ENCODE results near the gene ZNF335. TPM values are rescaled to one million over a fixed set of nuclear protein-coding genes. Genes with fewer than 3 reads are reported as not detected.

ZNF335 gene
- total and polyA plus RNA-seq, 2 of the 13 experiments (the other 11 are each of a cell fraction or from before 2014, with no cell fraction given) = 9.7 to 13.7 TPM

DNA sequence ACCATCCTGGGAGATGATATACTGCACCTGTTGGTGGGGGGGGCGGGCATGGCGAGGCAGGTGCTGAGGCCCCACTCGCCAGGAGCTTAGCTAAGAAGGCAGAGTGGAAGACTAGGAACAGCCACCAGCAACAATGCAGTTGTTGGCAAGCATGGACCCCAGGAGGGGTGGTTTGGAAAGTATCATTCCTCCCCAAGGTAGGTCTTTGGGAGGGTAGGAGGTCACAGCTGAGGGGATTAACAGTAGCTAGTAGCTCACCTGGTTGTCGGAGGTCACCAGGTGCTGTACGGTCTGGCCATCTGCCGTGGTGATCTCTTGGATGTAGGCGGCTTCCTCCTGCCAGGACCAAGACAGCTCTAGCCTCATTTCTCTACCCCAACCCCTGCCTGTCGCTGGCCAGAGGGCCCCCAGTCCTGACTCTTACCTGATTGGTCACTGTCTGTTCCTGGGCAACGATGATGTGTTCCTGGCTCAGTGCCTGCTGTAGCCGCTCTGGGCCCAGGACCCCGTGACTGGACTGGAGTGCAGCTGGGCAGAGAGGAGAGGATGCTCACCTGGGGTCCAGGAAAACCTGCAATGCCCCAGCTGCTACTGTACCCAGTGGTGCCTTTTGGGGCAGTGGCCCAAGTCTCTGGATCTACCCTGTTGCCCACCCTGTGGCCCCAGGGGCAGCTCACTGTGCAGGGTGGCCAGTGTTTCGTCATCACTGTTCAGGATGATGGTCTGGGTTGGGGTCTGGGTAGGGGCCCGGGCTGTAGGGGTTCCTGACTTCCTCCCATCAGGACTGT lies 22.3 kb downstream of the ZNF335 start (continued):
- TF ChIP-seq, protein P1, sequence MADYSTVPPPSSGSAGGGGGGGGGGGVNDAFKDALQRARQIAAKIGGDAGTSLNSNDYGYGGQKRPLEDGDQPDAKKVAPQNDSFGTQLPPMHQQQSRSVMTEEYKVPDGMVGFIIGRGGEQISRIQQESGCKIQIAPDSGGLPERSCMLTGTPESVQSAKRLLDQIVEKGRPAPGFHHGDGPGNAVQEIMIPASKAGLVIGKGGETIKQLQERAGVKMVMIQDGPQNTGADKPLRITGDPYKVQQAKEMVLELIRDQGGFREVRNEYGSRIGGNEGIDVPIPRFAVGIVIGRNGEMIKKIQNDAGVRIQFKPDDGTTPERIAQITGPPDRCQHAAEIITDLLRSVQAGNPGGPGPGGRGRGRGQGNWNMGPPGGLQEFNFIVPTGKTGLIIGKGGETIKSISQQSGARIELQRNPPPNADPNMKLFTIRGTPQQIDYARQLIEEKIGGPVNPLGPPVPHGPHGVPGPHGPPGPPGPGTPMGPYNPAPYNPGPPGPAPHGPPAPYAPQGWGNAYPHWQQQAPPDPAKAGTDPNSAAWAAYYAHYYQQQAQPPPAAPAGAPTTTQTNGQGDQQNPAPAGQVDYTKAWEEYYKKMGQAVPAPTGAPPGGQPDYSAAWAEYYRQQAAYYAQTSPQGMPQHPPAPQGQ (CRISPR knock-in tag; IDR thresholded peaks at IDR 0.05; ENCODE audit: borderline replicate concordance) = no peak
- no peak for TF ChIP-seq HOXA9 (CRISPR knock-in tag; IDR thresholded peaks at IDR 0.05; ENCODE audit: borderline replicate concordance)
- TF ChIP-seq, protein P2, sequence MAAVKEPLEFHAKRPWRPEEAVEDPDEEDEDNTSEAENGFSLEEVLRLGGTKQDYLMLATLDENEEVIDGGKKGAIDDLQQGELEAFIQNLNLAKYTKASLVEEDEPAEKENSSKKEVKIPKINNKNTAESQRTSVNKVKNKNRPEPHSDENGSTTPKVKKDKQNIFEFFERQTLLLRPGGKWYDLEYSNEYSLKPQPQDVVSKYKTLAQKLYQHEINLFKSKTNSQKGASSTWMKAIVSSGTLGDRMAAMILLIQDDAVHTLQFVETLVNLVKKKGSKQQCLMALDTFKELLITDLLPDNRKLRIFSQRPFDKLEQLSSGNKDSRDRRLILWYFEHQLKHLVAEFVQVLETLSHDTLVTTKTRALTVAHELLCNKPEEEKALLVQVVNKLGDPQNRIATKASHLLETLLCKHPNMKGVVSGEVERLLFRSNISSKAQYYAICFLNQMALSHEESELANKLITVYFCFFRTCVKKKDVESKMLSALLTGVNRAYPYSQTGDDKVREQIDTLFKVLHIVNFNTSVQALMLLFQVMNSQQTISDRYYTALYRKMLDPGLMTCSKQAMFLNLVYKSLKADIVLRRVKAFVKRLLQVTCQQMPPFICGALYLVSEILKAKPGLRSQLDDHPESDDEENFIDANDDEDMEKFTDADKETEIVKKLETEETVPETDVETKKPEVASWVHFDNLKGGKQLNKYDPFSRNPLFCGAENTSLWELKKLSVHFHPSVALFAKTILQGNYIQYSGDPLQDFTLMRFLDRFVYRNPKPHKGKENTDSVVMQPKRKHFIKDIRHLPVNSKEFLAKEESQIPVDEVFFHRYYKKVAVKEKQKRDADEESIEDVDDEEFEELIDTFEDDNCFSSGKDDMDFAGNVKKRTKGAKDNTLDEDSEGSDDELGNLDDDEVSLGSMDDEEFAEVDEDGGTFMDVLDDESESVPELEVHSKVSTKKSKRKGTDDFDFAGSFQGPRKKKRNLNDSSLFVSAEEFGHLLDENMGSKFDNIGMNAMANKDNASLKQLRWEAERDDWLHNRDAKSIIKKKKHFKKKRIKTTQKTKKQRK (IDR thresholded peaks at IDR 0.05; ENCODE audit: low read length) = no peak
- TF ChIP-seq, protein P3, sequence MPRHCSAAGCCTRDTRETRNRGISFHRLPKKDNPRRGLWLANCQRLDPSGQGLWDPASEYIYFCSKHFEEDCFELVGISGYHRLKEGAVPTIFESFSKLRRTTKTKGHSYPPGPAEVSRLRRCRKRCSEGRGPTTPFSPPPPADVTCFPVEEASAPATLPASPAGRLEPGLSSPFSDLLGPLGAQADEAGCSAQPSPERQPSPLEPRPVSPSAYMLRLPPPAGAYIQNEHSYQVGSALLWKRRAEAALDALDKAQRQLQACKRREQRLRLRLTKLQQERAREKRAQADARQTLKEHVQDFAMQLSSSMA (CRISPR knock-in tag; IDR thresholded peaks at IDR 0.05) = no peak
- 0 out of 2 replicates have a peak, but pooled peaks have one; percentile 3 for TF ChIP-seq NFIB (CRISPR knock-in tag; IDR thresholded peaks at IDR 0.05; ENCODE audit: borderline replicate concordance)
- no peak for TF ChIP-seq NFATC3 (CRISPR knock-in tag; IDR thresholded peaks at IDR 0.05)
- TF ChIP-seq, protein P4, sequence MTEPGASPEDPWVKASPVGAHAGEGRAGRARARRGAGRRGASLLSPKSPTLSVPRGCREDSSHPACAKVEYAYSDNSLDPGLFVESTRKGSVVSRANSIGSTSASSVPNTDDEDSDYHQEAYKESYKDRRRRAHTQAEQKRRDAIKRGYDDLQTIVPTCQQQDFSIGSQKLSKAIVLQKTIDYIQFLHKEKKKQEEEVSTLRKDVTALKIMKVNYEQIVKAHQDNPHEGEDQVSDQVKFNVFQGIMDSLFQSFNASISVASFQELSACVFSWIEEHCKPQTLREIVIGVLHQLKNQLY (CRISPR knock-in tag; IDR thresholded peaks at IDR 0.05) = no peak
- no peak for TF ChIP-seq CHD2 (IDR thresholded peaks at IDR 0.05; ENCODE audit: low read depth, low read length)
- no peak for TF ChIP-seq FOXJ3 (CRISPR knock-in tag; IDR thresholded peaks at IDR 0.05; ENCODE audit: borderline replicate concordance)
- TF ChIP-seq ZNF724P (CRISPR knock-in tag; IDR thresholded peaks at IDR 0.05; ENCODE audit: borderline replicate concordance) = 0 out of 2 replicates have a peak, but pooled peaks have one; percentile 46
- no peak for TF ChIP-seq ZNF557 (CRISPR knock-in tag; IDR thresholded peaks at IDR 0.05)
- TF ChIP-seq MAF1 (CRISPR knock-in tag; IDR thresholded peaks at IDR 0.05; ENCODE audit: borderline replicate concordance) = no peak
- no peak for TF ChIP-seq RFX3 (CRISPR knock-in tag; IDR thresholded peaks at IDR 0.05)
- TF ChIP-seq SMARCE1 (IDR thresholded peaks at IDR 0.05; ENCODE audit: borderline replicate concordance) = no peak
- TF ChIP-seq FOXO1 (CRISPR knock-in tag; IDR thresholded peaks at IDR 0.05) = 0 out of 2 replicates have a peak, but pooled peaks have one; percentile 3
- TF ChIP-seq, protein P5, sequence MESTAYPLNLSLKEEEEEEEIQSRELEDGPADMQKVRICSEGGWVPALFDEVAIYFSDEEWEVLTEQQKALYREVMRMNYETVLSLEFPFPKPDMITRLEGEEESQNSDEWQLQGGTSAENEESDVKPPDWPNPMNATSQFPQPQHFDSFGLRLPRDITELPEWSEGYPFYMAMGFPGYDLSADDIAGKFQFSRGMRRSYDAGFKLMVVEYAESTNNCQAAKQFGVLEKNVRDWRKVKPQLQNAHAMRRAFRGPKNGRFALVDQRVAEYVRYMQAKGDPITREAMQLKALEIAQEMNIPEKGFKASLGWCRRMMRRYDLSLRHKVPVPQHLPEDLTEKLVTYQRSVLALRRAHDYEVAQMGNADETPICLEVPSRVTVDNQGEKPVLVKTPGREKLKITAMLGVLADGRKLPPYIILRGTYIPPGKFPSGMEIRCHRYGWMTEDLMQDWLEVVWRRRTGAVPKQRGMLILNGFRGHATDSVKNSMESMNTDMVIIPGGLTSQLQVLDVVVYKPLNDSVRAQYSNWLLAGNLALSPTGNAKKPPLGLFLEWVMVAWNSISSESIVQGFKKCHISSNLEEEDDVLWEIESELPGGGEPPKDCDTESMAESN (CRISPR knock-in tag; conservative IDR thresholded peaks at IDR 0.05) = no peak

Measured in HepG2 (cell line).